Measurements from ENCODE around the gene ACP2. TPM values are rescaled to one million over a fixed set of nuclear protein-coding genes. Genes with fewer than 3 reads are reported as not detected.
"Not testable (repeated sequence)": the region's sequence is repeated elsewhere in the genome, so short reads cannot be mapped to it uniquely, and the experiment has no call there.

Gene ACP2
- total RNA-seq, 1 experiment from 2014 or later: 18.7 TPM

GRCh38 chr11:47201015-47201414 lies 47.6 kb downstream of the ACP2 start:
- DNase-seq (ENCODE audit: low spot score): no peak
- CTCF ChIA-PET: interaction anchor here (0.8 to 2.0 kb wide), 6 partner anchors 13 to 154 kb away, joined by 3 to 6 read pairs (median 4); partner anchors contain the start of genes DDB2 and NR1H3
- no peak overlapping the region for H3K27ac Mint-ChIP-seq
- TF ChIP-seq RELA (CRISPR knock-in tag; IDR thresholded peaks at IDR 0.05; ENCODE audit: borderline replicate concordance): no peak
- TF ChIP-seq, protein P1, sequence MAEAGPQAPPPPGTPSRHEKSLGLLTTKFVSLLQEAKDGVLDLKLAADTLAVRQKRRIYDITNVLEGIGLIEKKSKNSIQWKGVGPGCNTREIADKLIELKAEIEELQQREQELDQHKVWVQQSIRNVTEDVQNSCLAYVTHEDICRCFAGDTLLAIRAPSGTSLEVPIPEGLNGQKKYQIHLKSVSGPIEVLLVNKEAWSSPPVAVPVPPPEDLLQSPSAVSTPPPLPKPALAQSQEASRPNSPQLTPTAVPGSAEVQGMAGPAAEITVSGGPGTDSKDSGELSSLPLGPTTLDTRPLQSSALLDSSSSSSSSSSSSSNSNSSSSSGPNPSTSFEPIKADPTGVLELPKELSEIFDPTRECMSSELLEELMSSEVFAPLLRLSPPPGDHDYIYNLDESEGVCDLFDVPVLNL (CRISPR knock-in tag; IDR thresholded peaks at IDR 0.05; ENCODE audit: borderline replicate concordance, low read depth): no peak
- no peak for TF ChIP-seq ATF1 (CRISPR knock-in tag; IDR thresholded peaks at IDR 0.05)
- TF ChIP-seq ZNF281 (CRISPR knock-in tag; IDR thresholded peaks at IDR 0.05): no peak
- TF ChIP-seq, protein P2, sequence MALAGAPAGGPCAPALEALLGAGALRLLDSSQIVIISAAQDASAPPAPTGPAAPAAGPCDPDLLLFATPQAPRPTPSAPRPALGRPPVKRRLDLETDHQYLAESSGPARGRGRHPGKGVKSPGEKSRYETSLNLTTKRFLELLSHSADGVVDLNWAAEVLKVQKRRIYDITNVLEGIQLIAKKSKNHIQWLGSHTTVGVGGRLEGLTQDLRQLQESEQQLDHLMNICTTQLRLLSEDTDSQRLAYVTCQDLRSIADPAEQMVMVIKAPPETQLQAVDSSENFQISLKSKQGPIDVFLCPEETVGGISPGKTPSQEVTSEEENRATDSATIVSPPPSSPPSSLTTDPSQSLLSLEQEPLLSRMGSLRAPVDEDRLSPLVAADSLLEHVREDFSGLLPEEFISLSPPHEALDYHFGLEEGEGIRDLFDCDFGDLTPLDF (CRISPR knock-in tag; IDR thresholded peaks at IDR 0.05): no peak
- no peak for TF ChIP-seq USF1 (CRISPR knock-in tag; IDR thresholded peaks at IDR 0.05)
- TF ChIP-seq NR1H2 (CRISPR knock-in tag; IDR thresholded peaks at IDR 0.05): no peak
- TF ChIP-seq, protein P3, sequence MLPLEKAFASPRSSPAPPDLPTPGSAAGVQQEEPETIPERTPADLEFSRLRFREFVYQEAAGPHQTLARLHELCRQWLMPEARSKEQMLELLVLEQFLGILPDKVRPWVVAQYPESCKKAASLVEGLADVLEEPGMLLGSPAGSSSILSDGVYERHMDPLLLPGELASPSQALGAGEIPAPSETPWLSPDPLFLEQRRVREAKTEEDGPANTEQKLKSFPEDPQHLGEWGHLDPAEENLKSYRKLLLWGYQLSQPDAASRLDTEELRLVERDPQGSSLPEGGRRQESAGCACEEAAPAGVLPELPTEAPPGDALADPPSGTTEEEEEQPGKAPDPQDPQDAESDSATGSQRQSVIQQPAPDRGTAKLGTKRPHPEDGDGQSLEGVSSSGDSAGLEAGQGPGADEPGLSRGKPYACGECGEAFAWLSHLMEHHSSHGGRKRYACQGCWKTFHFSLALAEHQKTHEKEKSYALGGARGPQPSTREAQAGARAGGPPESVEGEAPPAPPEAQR (CRISPR knock-in tag; IDR thresholded peaks at IDR 0.05): no peak
- no peak for TF ChIP-seq ZNF263 (CRISPR knock-in tag; IDR thresholded peaks at IDR 0.05; ENCODE audit: low read depth)
- no peak for TF ChIP-seq CTCF (IDR thresholded peaks at IDR 0.05)
- TF ChIP-seq AR (CRISPR knock-in tag; IDR thresholded peaks at IDR 0.05): no peak
- no peak for TF ChIP-seq ZNF396 (CRISPR knock-in tag; IDR thresholded peaks at IDR 0.05; ENCODE audit: borderline replicate concordance)
- no peak for TF ChIP-seq ZNF219 (CRISPR knock-in tag; IDR thresholded peaks at IDR 0.05; ENCODE audit: borderline replicate concordance)
- no peak for ATAC-seq
- H3K27me3 Mint-ChIP-seq (ENCODE audit: low read depth): no peaks in the 10 kb centered on the region
- H3K9me3 Mint-ChIP-seq: no peaks in the 10 kb centered on the region
- POLR2A ChIA-PET: interaction anchor here (0.6 to 1.9 kb wide), 3 partner anchors 11 to 15 kb away, joined by 5 to 13 read pairs (median 8); partner anchors contain the start of genes DDB2 and PACSIN3
- peaks cover 14% of the 10 kb centered on the region for H3K4me1 Mint-ChIP-seq
- H3K4me3 Mint-ChIP-seq: no peak overlapping the region
- H3K36me3 Mint-ChIP-seq: no peaks in the 10 kb centered on the region

DNA sequence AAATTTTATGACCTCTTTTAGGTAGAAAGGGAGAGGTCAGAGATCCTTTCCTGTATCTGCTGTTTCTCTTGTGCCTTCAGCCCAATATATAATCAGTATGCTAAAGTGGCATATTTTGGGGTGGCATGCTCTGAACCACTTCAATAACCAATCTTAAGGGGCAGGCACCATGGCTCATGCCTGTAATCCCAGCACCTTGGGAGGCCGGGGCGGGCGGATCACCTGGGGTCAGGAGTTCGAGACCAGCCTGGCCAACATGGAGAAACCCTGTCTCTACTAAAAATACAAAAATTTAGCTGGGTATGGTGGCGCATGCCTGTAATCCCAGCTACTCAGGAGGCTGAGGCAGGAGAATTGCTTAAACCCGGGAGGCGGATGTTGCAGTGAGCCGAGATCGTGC lies 50.5 kb downstream of the ACP2 start:
- DNase-seq (ENCODE audit: low spot score); POLR2A ChIA-PET; H3K4me3 Mint-ChIP-seq; H3K9me3 Mint-ChIP-seq; CTCF ChIA-PET; H3K36me3 Mint-ChIP-seq; H3K27ac Mint-ChIP-seq; ATAC-seq; H3K27me3 Mint-ChIP-seq (ENCODE audit: low read depth): not testable (repeated sequence)
- peaks cover 13% of the 10 kb centered on the region; the same call in 1 of the 2 replicates for H3K4me1 Mint-ChIP-seq
